Thymus (tissue), 11 donors: ENCODE results near the gene TEX26. TPM values are rescaled to one million over a fixed set of nuclear protein-coding genes. Genes with fewer than 3 reads are reported as not detected.

Experiments used
- DNase-seq, 9 donors: peaks; one replicate each; pipeline ENCODE4 v3.0.0-alpha.2; 2013; ENCODE audit warnings: low spot score in 9 of 9, low read depth in 6 of 9, missing footprints in 1 of 9
- H3K27ac ChIP-seq, 2 donors: one replicate each; pipeline ENCODE4 v1.5.1; 2013; ENCODE audit warnings: control low read depth in 1 of 2, low read depth in 1 of 2, low read length in 1 of 2, mild to moderate bottlenecking in 1 of 2, moderate library complexity in 1 of 2
- H3K27me3 ChIP-seq, 2 donors: one replicate each; pipeline ENCODE4 v1.5.1; 2013; ENCODE audit warnings: low read length in 1 of 2; ENCODE audit not compliant: control insufficient read depth in 2 of 2, insufficient read depth in 1 of 2
- H3K36me3 ChIP-seq, 2 donors: one replicate each; pipeline ENCODE4 v1.5.1; 2013; ENCODE audit warnings: low read length in 1 of 2, mild to moderate bottlenecking in 1 of 2, moderate library complexity in 1 of 2; ENCODE audit not compliant: control insufficient read depth in 2 of 2, insufficient read depth in 2 of 2
- H3K4me1 ChIP-seq, 2 donors: one replicate each; pipeline ENCODE4 v1.5.1; 2013; ENCODE audit warnings: low read length in 2 of 2; ENCODE audit not compliant: control insufficient read depth in 2 of 2, insufficient read depth in 2 of 2
- H3K4me3 ChIP-seq, 2 donors: one replicate each; pipeline ENCODE4 v1.5.1; 2013; ENCODE audit warnings: low read length in 2 of 2, control low read depth in 1 of 2, mild to moderate bottlenecking in 1 of 2
- H3K9me3 ChIP-seq, 2 donors: one replicate each; pipeline ENCODE4 v1.5.1; 2013; ENCODE audit warnings: low read length in 1 of 2, mild to moderate bottlenecking in 1 of 2; ENCODE audit not compliant: control insufficient read depth in 2 of 2, insufficient read depth in 1 of 2
- WGBS: extraction: QIAGEN DNeasy Blood & Tissue Kit; methylation state at CpG from one replicate; pipeline ENCODE4 v1.1.7; 2013; 5-methylcytosine and 5-hydroxymethylcytosine counted together
- polyA plus RNA-seq: library from polyadenylated mRNA; stranded (reverse); fragments of 200-250 nt; gene quantifications from one replicate; pipeline ENCODE4 v1.2.3, GENCODE V29; 2013
- total RNA-seq: library from RNA; stranded (reverse); fragments of 120-200 nt; gene quantifications from one replicate; pipeline ENCODE4 v1.2.4, GENCODE V29; 2013
- donor health status: healthy.

The TEX26 gene
- total and polyA plus RNA-seq, 2 donors, result 0.43 TPM; not detected in 1

GRCh38 chr13:31012655-31013024, 80.2 kb downstream of the TEX26 start:
- H3K9me3 ChIP-seq, result no peaks in the 10 kb centered on the region
- no peak overlapping the region for H3K4me3 ChIP-seq
- H3K27ac ChIP-seq, result no peak overlapping the region
- WGBS, result 69% methylated on average over 2 of the region's 2 CpGs
- no peak for DNase-seq
- H3K27me3 ChIP-seq, result peaks cover 0 to 15% of the 10 kb centered on the region in 2 donors
- no peaks in the 10 kb centered on the region for H3K36me3 ChIP-seq
- no peaks in the 10 kb centered on the region for H3K4me1 ChIP-seq

- DNase-seq, result no peak
- Histone ChIP-seq H3K9me3 (no peaks in the 10 kb centered on the region), H3K4me1 (no peaks in the 10 kb centered on the region), H3K36me3 (no peaks in the 10 kb centered on the region), H3K27me3 (peaks cover 0 to 21% of the 10 kb centered on the region in 2 donors), H3K4me3 (no peak overlapping the region), H3K27ac (no peak overlapping the region)
- WGBS, result 88% methylated on average over 1 of the region's 1 CpG
Observed at GRCh38 chr13:31014456-31014855, 82.0 kb downstream of the TEX26 start.

DNA sequence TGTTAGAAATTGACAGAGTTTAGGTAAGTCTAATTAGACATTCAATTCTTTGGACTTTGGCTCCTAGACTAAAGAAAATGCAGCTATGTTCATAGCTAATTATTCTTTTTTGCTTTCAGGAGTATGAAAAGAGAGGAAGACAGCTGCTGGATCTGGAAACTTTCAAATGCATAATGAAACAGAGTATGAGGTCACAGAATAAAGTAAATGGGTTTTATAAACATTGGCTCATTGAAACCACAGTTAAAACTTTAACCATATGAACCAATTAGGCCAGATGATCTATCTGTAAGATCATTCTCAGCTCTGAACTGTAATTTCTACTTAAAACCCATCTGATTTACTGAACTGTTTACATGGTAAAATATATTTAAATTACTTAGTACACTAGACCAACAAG, 82.7 kb downstream of the TEX26 start:
- H3K36me3 ChIP-seq, result no peaks in the 10 kb centered on the region
- no peaks in the 10 kb centered on the region for H3K9me3 ChIP-seq
- no peak overlapping the region for H3K27ac ChIP-seq
- no peak overlapping the region for H3K4me3 ChIP-seq
- peaks cover 0 to 19% of the 10 kb centered on the region in 2 donors for H3K27me3 ChIP-seq
- no peak for DNase-seq
- no peaks in the 10 kb centered on the region for H3K4me1 ChIP-seq

DNA sequence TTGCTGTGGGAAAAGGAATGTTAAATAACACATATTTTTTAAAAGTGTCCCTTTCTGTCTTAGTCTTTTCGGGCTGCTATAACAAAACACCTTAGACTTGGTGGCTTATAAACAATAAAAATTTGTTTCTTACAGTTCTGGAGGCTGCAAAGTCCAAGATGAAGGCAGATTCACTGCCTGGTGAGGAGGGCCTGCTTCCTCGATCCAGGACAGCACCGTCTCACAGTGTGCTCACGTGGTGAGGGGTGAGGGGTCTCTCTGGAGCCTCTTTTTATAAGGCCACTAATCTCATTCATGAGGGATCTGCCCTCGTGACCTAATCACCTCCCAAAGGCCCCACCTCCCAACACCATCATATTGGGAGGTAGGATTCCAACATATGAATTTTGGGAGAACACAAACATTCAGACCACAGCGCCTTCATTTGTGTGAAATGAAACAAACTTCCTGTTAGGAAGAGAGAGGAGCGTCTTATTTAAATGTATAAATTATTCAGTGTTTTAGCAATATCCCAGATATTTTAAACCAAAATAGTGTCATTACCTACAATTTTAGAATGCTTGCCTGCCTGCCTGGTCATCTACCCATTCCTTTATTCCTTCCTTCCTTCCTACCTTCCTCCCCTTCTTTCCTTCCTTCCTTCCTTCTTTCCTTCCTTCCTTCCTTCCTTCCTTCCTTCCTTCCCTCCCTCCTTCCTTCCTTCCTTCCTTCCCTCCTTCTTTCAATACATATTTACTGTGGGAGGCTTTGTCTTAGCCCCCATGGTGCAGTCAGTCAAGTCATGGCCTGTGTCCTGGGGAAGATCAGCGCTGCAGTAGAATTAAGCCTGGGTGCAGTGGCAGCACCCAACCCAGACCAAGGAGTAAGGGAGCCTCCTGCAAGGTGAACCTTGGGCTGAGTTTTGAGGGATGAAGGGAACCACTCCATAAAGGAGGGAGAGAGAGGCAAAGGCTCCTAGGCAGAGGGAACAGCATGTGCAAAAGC, 84.2 kb downstream of the TEX26 start:
- Histone ChIP-seq H3K27ac (no peak overlapping the region), H3K4me3 (no peak overlapping the region), H3K27me3 (peaks cover 0 to 17% of the 10 kb centered on the region in 2 donors), H3K9me3 (no peaks in the 10 kb centered on the region), H3K36me3 (no peaks in the 10 kb centered on the region), H3K4me1 (no peaks in the 10 kb centered on the region)
- no peak for DNase-seq
- 88% methylated on average over 8 of the region's 8 CpGs for WGBS

GRCh38 chr13:31018511-31018910, 86.1 kb downstream of the TEX26 start:
- Histone ChIP-seq H3K27ac (no peak overlapping the region), H3K4me1 (no peaks in the 10 kb centered on the region), H3K27me3 (peaks cover 0 to 21% of the 10 kb centered on the region in 2 donors), H3K4me3 (no peak overlapping the region), H3K9me3 (no peaks in the 10 kb centered on the region), H3K36me3 (no peaks in the 10 kb centered on the region)
- WGBS, result 88% methylated on average over 3 of the region's 3 CpGs
- DNase-seq, result no peak

- Histone ChIP-seq H3K4me1 (no peaks in the 10 kb centered on the region), H3K4me3 (no peak overlapping the region), H3K27ac (no peak overlapping the region), H3K27me3 (peaks cover 0 to 19% of the 10 kb centered on the region in 2 donors), H3K9me3 (no peaks in the 10 kb centered on the region), H3K36me3 (no peaks in the 10 kb centered on the region)
- 78% methylated on average over 3 of the region's 3 CpGs for WGBS
- DNase-seq, result no peak
Observed at GRCh38 chr13:31020996-31021395, 88.5 kb downstream of the TEX26 start.

DNA sequence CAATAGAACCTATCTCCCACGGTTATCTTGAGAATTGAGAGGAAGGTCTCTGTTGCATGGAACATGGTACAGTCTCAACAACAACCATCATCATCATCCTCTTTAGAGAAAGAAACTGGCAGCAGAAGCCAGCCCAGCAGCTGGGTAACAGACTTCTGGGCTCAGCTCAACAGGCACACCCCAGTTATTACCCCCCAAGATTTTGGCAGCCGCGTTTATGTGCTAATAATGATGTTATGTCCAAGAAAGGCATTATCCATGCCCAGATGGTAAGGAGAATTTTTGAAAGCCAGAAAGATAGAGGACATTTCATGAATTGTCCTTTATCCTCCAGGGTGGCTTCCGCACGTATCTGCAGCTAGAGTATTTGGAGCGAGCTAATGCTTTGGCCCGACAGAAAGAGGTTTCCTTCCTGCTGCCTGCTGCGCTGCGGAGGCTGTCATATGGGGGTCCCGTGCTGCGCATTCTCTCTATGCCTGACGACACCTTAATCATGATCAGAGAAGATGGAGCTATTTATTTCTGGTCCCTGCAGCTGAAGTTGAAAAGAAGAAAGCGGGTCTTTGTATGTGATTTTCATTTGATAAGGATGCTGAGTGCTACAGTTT, 89.9 kb downstream of the TEX26 start:
- Histone ChIP-seq H3K4me3 (no peak overlapping the region), H3K9me3 (no peaks in the 10 kb centered on the region), H3K4me1 (no peaks in the 10 kb centered on the region), H3K27ac (no peak overlapping the region), H3K27me3 (peaks cover 0 to 17% of the 10 kb centered on the region in 2 donors), H3K36me3 (no peaks in the 10 kb centered on the region)
- no peak for DNase-seq
- 83% methylated on average over 13 of the region's 13 CpGs for WGBS

- Histone ChIP-seq H3K27ac (no peak overlapping the region), H3K4me1 (no peaks in the 10 kb centered on the region), H3K9me3 (no peaks in the 10 kb centered on the region), H3K27me3 (peaks cover 0 to 17% of the 10 kb centered on the region in 2 donors), H3K4me3 (no peak overlapping the region), H3K36me3 (no peaks in the 10 kb centered on the region)
- WGBS, result 63% methylated on average over 2 of the region's 2 CpGs
- DNase-seq, result no peak
Observed at GRCh38 chr13:31022928-31023530, 90.6 kb downstream of the TEX26 start.
